Small intestine (tissue), 7 donors: ENCODE results near the gene ZNF436. TPM values are rescaled to one million over a fixed set of nuclear protein-coding genes. Genes with fewer than 3 reads are reported as not detected.
A peak's percentile ranks its signal among the peaks of the same experiment; 100 is the strongest.

ENCODE experiments used
- DNase-seq, 2 donors: peaks; one replicate each; pipeline versions ENCODE4 v3.0.0 to v3.0.0-alpha.2; 2013
- FAIRE-seq: peaks from 2 replicates; lab custom pipeline; 2012; peaks lifted over from hg19 to GRCh38; lab: Jason Lieb, UNC
- H3K27ac ChIP-seq, 3 donors: one replicate each; pipeline ENCODE4 v1.5.1; 2013; ENCODE audit warnings: low read length in 2 of 3, mild to moderate bottlenecking in 2 of 3, control low read depth in 1 of 3, inconsistent platforms in 1 of 3, low read depth in 1 of 3, moderate library complexity in 1 of 3
- H3K27me3 ChIP-seq, 3 donors: one replicate each; pipeline ENCODE4 v1.6.1; 2013; ENCODE audit warnings: low read length in 3 of 3, inconsistent platforms in 1 of 3; ENCODE audit not compliant: control insufficient read depth in 3 of 3, insufficient read depth in 3 of 3
- H3K36me3 ChIP-seq, 3 donors: one replicate each; pipeline ENCODE4 v1.6.1; 2013; ENCODE audit warnings: low read length in 3 of 3, inconsistent platforms in 1 of 3, low read depth in 1 of 3, mild to moderate bottlenecking in 1 of 3, moderate library complexity in 1 of 3; ENCODE audit not compliant: control insufficient read depth in 3 of 3, insufficient read depth in 2 of 3
- H3K4me1 ChIP-seq, 3 donors: one replicate each; pipeline ENCODE4 v1.6.1; 2013; ENCODE audit warnings: low read length in 2 of 3, inconsistent platforms in 1 of 3, low read depth in 1 of 3, mild to moderate bottlenecking in 1 of 3, moderate library complexity in 1 of 3; ENCODE audit not compliant: control insufficient read depth in 3 of 3, insufficient read depth in 2 of 3
- H3K4me3 ChIP-seq, 3 donors: one replicate each; pipeline ENCODE4 v1.5.1; 2013; ENCODE audit warnings: low read length in 3 of 3, control low read depth in 1 of 3, inconsistent platforms in 1 of 3, low read depth in 1 of 3, mild to moderate bottlenecking in 1 of 3, moderate library complexity in 1 of 3
- H3K9me3 ChIP-seq, 2 donors: one replicate each; pipeline ENCODE4 v1.6.1; 2013; ENCODE audit warnings: low read depth in 1 of 2, low read length in 1 of 2; ENCODE audit not compliant: control insufficient read depth in 2 of 2, insufficient read depth in 1 of 2
- WGBS, 3 donors: extraction: QIAGEN DNeasy Blood & Tissue Kit; methylation state at CpG; one replicate each; pipeline ENCODE4 v1.1.7; 2013; 5-methylcytosine and 5-hydroxymethylcytosine counted together
- polyA plus RNA-seq, 4 donors: library from polyadenylated mRNA; stranded (reverse) in 3 of 4; unstranded in 1 of 4; fragments of 200-250 nt in 3 of 4; fragments of 120-200 nt in 1 of 4; gene quantifications; one replicate each; pipeline versions ENCODE4 v1.2.1 to v1.2.3, GENCODE V29; 2013
- donor health status: healthy with polysubstance abuse.
- donor health status: control.
- donor health status: control.
- donor health status: Bipolar disorder and iron deficiency.
- donor health status: healthy.

The ZNF436 gene
- polyA plus RNA-seq, 4 donors: 3.8 to 20.6 (median 4.5) TPM

GRCh38 chr1:23403735-23404486 is 34.3 kb upstream of the ZNF436 start:
- DNase-seq (peak; percentile 89 to 92), FAIRE-seq (no peak)
- Histone ChIP-seq H3K4me3 (peak overlapping the region in 1 of 3 donors; percentile 28), H3K36me3 (peaks cover 0 to 8% (median 2%) of the 10 kb centered on the region in 3 donors), H3K4me1 (peaks cover 0 to 11% (median 0%) of the 10 kb centered on the region in 3 donors), H3K9me3 (no peaks in the 10 kb centered on the region), H3K27me3 (no peaks in the 10 kb centered on the region), H3K27ac (peak overlapping the region; percentile 47 to 68 (median 64))
- whole genome bisulfite sequencing, 3 donors: 3 to 9% (median 7%) methylated on average over 19 of the region's 19 CpGs

GRCh38 chr1:23403355-23403734 is 33.7 kb upstream of the ZNF436 start:
- no peak for DNase-seq
- no peak for FAIRE-seq
- 65 to 77% (median 68%) methylated on average over 4 of the region's 4 CpGs for WGBS, 3 donors
- Histone ChIP-seq H3K9me3 (no peaks in the 10 kb centered on the region), H3K4me1 (peaks cover 0 to 11% (median 0%) of the 10 kb centered on the region in 3 donors), H3K27me3 (no peaks in the 10 kb centered on the region), H3K4me3 (peak overlapping the region in 1 of 3 donors; percentile 28), H3K27ac (peak overlapping the region; percentile 47 to 68 (median 64)), H3K36me3 (peaks cover 0 to 6% (median 0%) of the 10 kb centered on the region in 3 donors)

GRCh38 chr1:23403038-23403336 is 33.4 kb upstream of the ZNF436 start:
- DNase-seq (peak in 1 of 2 donors; percentile 17), FAIRE-seq (no peak)
- Histone ChIP-seq H3K36me3 (peaks cover 0 to 6% (median 0%) of the 10 kb centered on the region in 3 donors), H3K4me3 (no peak overlapping the region), H3K27me3 (no peaks in the 10 kb centered on the region), H3K27ac (peak overlapping the region in 1 of 3 donors; percentile 50), H3K4me1 (peaks cover 0 to 11% (median 0%) of the 10 kb centered on the region in 3 donors), H3K9me3 (no peaks in the 10 kb centered on the region)
- WGBS, 3 donors: 34 to 45% (median 40%) methylated on average over 6 of the region's 6 CpGs

GRCh38 chr1:23402286-23403037 is 32.8 kb upstream of the ZNF436 start:
- Histone ChIP-seq H3K27me3 (no peaks in the 10 kb centered on the region), H3K4me1 (peaks cover 0 to 11% (median 0%) of the 10 kb centered on the region in 3 donors), H3K9me3 (no peaks in the 10 kb centered on the region), H3K27ac (peak overlapping the region in 1 of 3 donors; percentile 50), H3K4me3 (no peak overlapping the region), H3K36me3 (peaks cover 0 to 6% (median 0%) of the 10 kb centered on the region in 3 donors)
- FAIRE-seq: no peak
- 70 to 82% (median 80%) methylated on average over 11 of the region's 11 CpGs for WGBS, 3 donors
- DNase-seq: no peak

- no peak for FAIRE-seq
- peaks cover 0 to 11% (median 0%) of the 10 kb centered on the region in 3 donors for H3K4me1 ChIP-seq
Observed at GRCh38 chr1:23401313-23401712, 31.7 kb upstream of the ZNF436 start.

GRCh38 chr1:23400324-23401114 is 30.9 kb upstream of the ZNF436 start:
- Histone ChIP-seq H3K4me1 (peaks cover 0 to 11% (median 0%) of the 10 kb centered on the region in 3 donors), H3K4me3 (no peak overlapping the region), H3K27me3 (no peaks in the 10 kb centered on the region), H3K27ac (peak overlapping the region in 1 of 3 donors; percentile 42), H3K36me3 (peaks cover 0 to 7% (median 2%) of the 10 kb centered on the region in 3 donors), H3K9me3 (no peaks in the 10 kb centered on the region)
- FAIRE-seq (no peak), DNase-seq (no peak)
- 84 to 93% (median 88%) methylated on average over 5 of the region's 5 CpGs for WGBS, 3 donors

More at GRCh38 chr1:23401313-23401712, 31.7 kb upstream of the ZNF436 start:
- Histone ChIP-seq H3K27ac (no peak overlapping the region), H3K4me3 (no peak overlapping the region), H3K36me3 (peaks cover 0 to 7% (median under 1%) of the 10 kb centered on the region in 3 donors), H3K27me3 (no peaks in the 10 kb centered on the region), H3K9me3 (no peaks in the 10 kb centered on the region)
- no peak for DNase-seq
- 79 to 90% (median 81%) methylated on average over 6 of the region's 6 CpGs for WGBS, 3 donors

- no peak for DNase-seq
- no peak overlapping the region for H3K27ac ChIP-seq
- H3K36me3 ChIP-seq: peaks cover 0 to 7% (median 2%) of the 10 kb centered on the region in 3 donors
- no peak for FAIRE-seq
- H3K27me3 ChIP-seq: no peaks in the 10 kb centered on the region
- no peak overlapping the region for H3K4me3 ChIP-seq
- H3K4me1 ChIP-seq: peaks cover 0 to 8% (median 0%) of the 10 kb centered on the region in 3 donors
- no peaks in the 10 kb centered on the region for H3K9me3 ChIP-seq
- 77 to 94% (median 91%) methylated on average over 1 of the region's 1 CpG for WGBS, 3 donors
Observed at GRCh38 chr1:23399229-23399628, 29.6 kb upstream of the ZNF436 start.

- Histone ChIP-seq H3K36me3 (peaks cover 0 to 14% (median 2%) of the 10 kb centered on the region in 3 donors), H3K4me3 (no peak overlapping the region), H3K4me1 (no peaks in the 10 kb centered on the region), H3K27me3 (no peaks in the 10 kb centered on the region), H3K27ac (no peak overlapping the region), H3K9me3 (no peaks in the 10 kb centered on the region)
- no peak for FAIRE-seq
- WGBS, 3 donors: 92 to 96% (median 96%) methylated on average over 7 of the region's 7 CpGs
- DNase-seq: no peak
Observed at GRCh38 chr1:23397908-23398307, 28.3 kb upstream of the ZNF436 start.
